ENCODE measurements around the gene FAM32A. TPM values are rescaled to one million over a fixed set of nuclear protein-coding genes. Genes with fewer than 3 reads are reported as not detected.
A peak's percentile ranks its signal among the peaks of the same experiment; 100 is the strongest.

The FAM32A gene
- polyA plus RNA-seq, 3 donors = 92.2 to 245 (median 219) TPM

- peaks cover 45 to 50% of the 10 kb centered on the region in 2 donors for H3K36me3 ChIP-seq (replicated peaks in 1 of 2; ENCODE audit: control insufficient read depth in 1 of 2, insufficient read depth in 2 of 2, low read length in 2 of 2)
- H3K9ac ChIP-seq (ENCODE audit: insufficient read depth, low read length, poor library complexity, severe bottlenecking) = peak overlapping the region; percentile 4
- TF ChIP-seq, protein P1, sequence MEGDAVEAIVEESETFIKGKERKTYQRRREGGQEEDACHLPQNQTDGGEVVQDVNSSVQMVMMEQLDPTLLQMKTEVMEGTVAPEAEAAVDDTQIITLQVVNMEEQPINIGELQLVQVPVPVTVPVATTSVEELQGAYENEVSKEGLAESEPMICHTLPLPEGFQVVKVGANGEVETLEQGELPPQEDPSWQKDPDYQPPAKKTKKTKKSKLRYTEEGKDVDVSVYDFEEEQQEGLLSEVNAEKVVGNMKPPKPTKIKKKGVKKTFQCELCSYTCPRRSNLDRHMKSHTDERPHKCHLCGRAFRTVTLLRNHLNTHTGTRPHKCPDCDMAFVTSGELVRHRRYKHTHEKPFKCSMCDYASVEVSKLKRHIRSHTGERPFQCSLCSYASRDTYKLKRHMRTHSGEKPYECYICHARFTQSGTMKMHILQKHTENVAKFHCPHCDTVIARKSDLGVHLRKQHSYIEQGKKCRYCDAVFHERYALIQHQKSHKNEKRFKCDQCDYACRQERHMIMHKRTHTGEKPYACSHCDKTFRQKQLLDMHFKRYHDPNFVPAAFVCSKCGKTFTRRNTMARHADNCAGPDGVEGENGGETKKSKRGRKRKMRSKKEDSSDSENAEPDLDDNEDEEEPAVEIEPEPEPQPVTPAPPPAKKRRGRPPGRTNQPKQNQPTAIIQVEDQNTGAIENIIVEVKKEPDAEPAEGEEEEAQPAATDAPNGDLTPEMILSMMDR (IDR thresholded peaks at IDR 0.05) = no peak
- H3K9me3 ChIP-seq (replicated peaks in 1 of 2; ENCODE audit: control insufficient read depth in 1 of 2, insufficient read depth in 1 of 2, low read length in 2 of 2) = no peaks in the 10 kb centered on the region
- H3K36me3 Mint-ChIP-seq = peaks cover 42 to 54% of the 10 kb centered on the region in 2 donors
- no peaks in the 10 kb centered on the region for H3K27me3 Mint-ChIP-seq (ENCODE audit: low read depth in 3 of 3)
- peaks cover 56% of the 10 kb centered on the region for H4K20me1 ChIP-seq (ENCODE audit: insufficient read depth, low read length)
- no peaks in the 10 kb centered on the region for H3K9me3 Mint-ChIP-seq
- H3K79me2 ChIP-seq (ENCODE audit: insufficient read depth, low read length) = peaks cover 66% of the 10 kb centered on the region
- 64% methylated on average over 16 of the region's 20 CpGs for WGBS (ENCODE audit: insufficient coverage)
- intact Hi-C loops (cut with micrococcal nuclease) = no loop called here
- H3K4me2 ChIP-seq (replicated peaks; ENCODE audit: extremely low read depth, low read length, poor library complexity, severe bottlenecking) = peak overlapping the region; percentile 6
- peaks cover 30 to 40% of the 10 kb centered on the region in 2 donors for H3K4me1 ChIP-seq (ENCODE audit: control insufficient read depth in 1 of 2, insufficient read depth in 2 of 2, low read length in 2 of 2)
- H3K27ac Mint-ChIP-seq = peak overlapping the region; percentile 15 to 84 (median 74)
- H3K4me3 ChIP-seq (replicated peaks in 1 of 3; ENCODE audit: low read depth in 2 of 3, low read length in 3 of 3) = no peak overlapping the region
- no peaks in the 10 kb centered on the region for H3K27me3 ChIP-seq (ENCODE audit: control insufficient read depth in 2 of 2, insufficient read depth in 2 of 2, low read length in 2 of 2)
- H3K27ac ChIP-seq (ENCODE audit: low read depth in 1 of 2, low read length in 2 of 2) = peak overlapping the region; percentile 17 to 89
- peaks cover 34% of the 10 kb centered on the region for H3K4me1 Mint-ChIP-seq
- peak overlapping the region in 1 of 2 donors; percentile 57 for H3K4me3 Mint-ChIP-seq
- peak in 2 of 3 donors; percentile 13 to 33 for DNase-seq
- no peak overlapping the region for H2AFZ ChIP-seq (ENCODE audit: insufficient read depth, low read depth, low read length, poor library complexity, severe bottlenecking)
These were observed 15.1 kb downstream of the FAM32A start for GRCh38 chr19:16200038-16201010.

- no peaks in the 10 kb centered on the region for H3K27me3 Mint-ChIP-seq (ENCODE audit: low read depth in 3 of 3)
These were observed 15.8 kb downstream of the FAM32A start for GRCh38 chr19:16201011-16201391.

More at GRCh38 chr19:16201011-16201391, 15.8 kb downstream of the FAM32A start:
- Histone ChIP-seq H3K36me3 (replicated peaks in 1 of 2; ENCODE audit: control insufficient read depth in 1 of 2, insufficient read depth in 2 of 2, low read length in 2 of 2) (peaks cover 52 to 56% of the 10 kb centered on the region in 2 donors), H3K4me3 (replicated peaks in 1 of 3; ENCODE audit: low read depth in 2 of 3, low read length in 3 of 3) (no peak overlapping the region), H3K79me2 (ENCODE audit: insufficient read depth, low read length) (peaks cover 66% of the 10 kb centered on the region), H3K27me3 (ENCODE audit: control insufficient read depth in 2 of 2, insufficient read depth in 2 of 2, low read length in 2 of 2) (no peaks in the 10 kb centered on the region), H2AFZ (ENCODE audit: insufficient read depth, low read depth, low read length, poor library complexity, severe bottlenecking) (no peak overlapping the region), H3K9me3 (replicated peaks in 1 of 2; ENCODE audit: control insufficient read depth in 1 of 2, insufficient read depth in 1 of 2, low read length in 2 of 2) (no peaks in the 10 kb centered on the region), H3K27ac (ENCODE audit: low read depth in 1 of 2, low read length in 2 of 2) (peak overlapping the region in 1 of 2 donors; percentile 89), H3K4me1 (ENCODE audit: control insufficient read depth in 1 of 2, insufficient read depth in 2 of 2, low read length in 2 of 2) (peaks cover 30 to 40% of the 10 kb centered on the region in 2 donors), H3K4me2 (replicated peaks; ENCODE audit: extremely low read depth, low read length, poor library complexity, severe bottlenecking) (no peak overlapping the region), H3K9ac (ENCODE audit: insufficient read depth, low read length, poor library complexity, severe bottlenecking) (no peak overlapping the region), H4K20me1 (ENCODE audit: insufficient read depth, low read length) (peaks cover 60% of the 10 kb centered on the region)
- Mint-ChIP-seq H3K4me3 (no peak overlapping the region), H3K27ac (peak overlapping the region in 3 of 7 donors; percentile 33 to 79 (median 74)), H3K9me3 (no peaks in the 10 kb centered on the region), H3K4me1 (peaks cover 34% of the 10 kb centered on the region), H3K36me3 (peaks cover 49 to 60% of the 10 kb centered on the region in 2 donors)
- no peak for DNase-seq
- 100% methylated on average over 2 of the region's 4 CpGs for WGBS (ENCODE audit: insufficient coverage)
- TF ChIP-seq, protein P1 (IDR thresholded peaks at IDR 0.05) = no peak
- intact Hi-C loops (cut with micrococcal nuclease) = no loop called here
